K562 (cell line): ENCODE measurements around the gene ZCCHC14. TPM values are rescaled to one million over a fixed set of nuclear protein-coding genes. Genes with fewer than 3 reads are reported as not detected.
A peak's percentile ranks its signal among the peaks of the same experiment; 100 is the strongest.

Experiments used
- ATF3 ChIP-seq, 2 experiments: fragments of 450-650 bp in 1 of 2; sonication (generic) in 1 of 2; formaldehyde crosslinking in 1 of 2; IDR thresholded peaks in 1 of 2; conservative IDR thresholded peaks in 1 of 2; 2 replicates each; pipeline versions ENCODE4 v1.6.1 to v1.8.1; 2016 to 2023; ENCODE audit warnings: mild to moderate bottlenecking in 2 of 2, moderate library complexity in 2 of 2, inconsistent platforms in 1 of 2, missing genetic modification reagents in 1 of 2
- ATF7 ChIP-seq: fragments of 450-650 bp; IDR thresholded peaks from 2 replicates; pipeline ENCODE4 v1.7.1; 2014; ENCODE audit warnings: mild to moderate bottlenecking, moderate library complexity
- E2F4 ChIP-seq: sonication (generic); formaldehyde crosslinking; IDR thresholded peaks from 2 replicates; pipeline ENCODE4 v1.8.0; 2022; ENCODE audit warnings: mild to moderate bottlenecking, low read depth, missing genetic modification reagents
- IFI16 ChIP-seq: fragments of 250-450 bp; sonication (Bioruptor Pico); IDR thresholded peaks from 2 replicates; pipeline ENCODE4 v2.1.2; 2022; ENCODE audit warnings: mild to moderate bottlenecking, inconsistent platforms
- KAT7 ChIP-seq: sonication (generic); formaldehyde crosslinking; IDR thresholded peaks from 2 replicates; pipeline ENCODE4 v1.8.0; 2022; ENCODE audit warnings: missing genetic modification reagents, mild to moderate bottlenecking, borderline replicate concordance
- PHF21A ChIP-seq: fragments of 450-650 bp; IDR thresholded peaks from 2 replicates; pipeline ENCODE4 v1.6.1; 2017; ENCODE audit warnings: low read depth, borderline replicate concordance
- SAFB ChIP-seq: fragments of 200-400 bp; formaldehyde crosslinking; IDR thresholded peaks from 2 replicates; pipeline ENCODE4 v1.6.1; 2017; ENCODE audit warnings: low read depth, low read length, borderline replicate concordance
- STAT5A ChIP-seq: IDR thresholded peaks from 2 replicates; pipeline ENCODE4 v1.6.1; 2012; ENCODE audit warnings: low read length, inconsistent platforms, borderline replicate concordance
- ZBTB1 ChIP-seq: sonication (generic); formaldehyde crosslinking; IDR thresholded peaks from 2 replicates; pipeline ENCODE4 v1.8.1; 2023; ENCODE audit warnings: missing genetic modification reagents, low read depth, mild to moderate bottlenecking, borderline replicate concordance
- ZNF347 ChIP-seq: fragments of 450-650 bp; formaldehyde crosslinking; IDR thresholded peaks from 2 replicates; pipeline ENCODE4 v1.4.0; 2020; ENCODE audit warnings: low read depth, mild to moderate bottlenecking, moderate library complexity
- ZNF445 ChIP-seq: fragments of 250-450 bp; sonication (Bioruptor Pico); IDR thresholded peaks from 2 replicates; pipeline ENCODE4 v1.4.0; 2020; ENCODE audit warnings: low read depth, mild to moderate bottlenecking, moderate library complexity
- ZNF785 ChIP-seq: fragments of 250-450 bp; sonication (Bioruptor Pico); IDR thresholded peaks from 2 replicates; pipeline ENCODE4 v1.4.0; 2020; ENCODE audit warnings: mild to moderate bottlenecking
- polyA plus RNA-seq, 8 experiments: library from polyadenylated mRNA; depleted of rRNA in 4 of 8; stranded (reverse) in 5 of 8; unstranded in 3 of 8; fragments of >200 nt; fragmentation: Nextera tagmentation in 2 of 8; fragmentation: Illumina TruSeq in 1 of 8; extraction: Ambion mirVana in 2 of 8; extraction: Trizol in 1 of 8; gene quantifications; 2 replicates each; pipeline versions ENCODE4 v1.2.1 to v1.2.3, GENCODE V29; 2011 to 2014; ENCODE audit warnings: inconsistent platforms in 1 of 8, missing spikeins in 1 of 8
- total RNA-seq, 7 experiments: library from RNA; depleted of rRNA in 6 of 7; stranded (reverse); fragments of >200 nt in 6 of 7; fragmentation: Illumina TruSeq in 2 of 7; extraction: Trizol in 2 of 7; gene quantifications; 2 replicates each; pipeline versions ENCODE4 v1.2.1 to v1.2.3, GENCODE V29; 2011 to 2021; ENCODE audit warnings: low replicate concordance in 1 of 7
- TF ChIP-seq, protein P1 (sequence below): fragments of 250-450 bp; sonication (Bioruptor Pico); IDR thresholded peaks from 2 replicates; pipeline ENCODE4 v1.4.0; 2020; ENCODE audit warnings: borderline replicate concordance
- TF ChIP-seq, protein P2 (sequence below): fragments of 250-450 bp; sonication (Bioruptor Pico); IDR thresholded peaks from 2 replicates; pipeline ENCODE4 v1.4.0; 2020; ENCODE audit warnings: mild to moderate bottlenecking, moderate library complexity
- TF ChIP-seq, protein P3 (sequence below): fragments of 250-450 bp; sonication (Bioruptor Pico); IDR thresholded peaks from 2 replicates; pipeline ENCODE4 v1.8.0; 2022; ENCODE audit warnings: moderate library complexity, mild to moderate bottlenecking, inconsistent platforms

ZCCHC14 gene
- total and polyA plus RNA-seq, 9 of the 15 experiments (the other 6 are each of a cell fraction or from before 2014, with no cell fraction given) = 1.5 to 12.4 (median 2.9) TPM

- TF ChIP-seq E2F4 (CRISPR knock-in tag) (no peak), STAT5A (no peak), ZNF445 (CRISPR knock-in tag) (no peak), ZBTB1 (CRISPR knock-in tag) (peak; percentile 88; the same call in 1 of the 2 replicates), ATF7 (no peak), ZNF785 (CRISPR knock-in tag) (no peak), ATF3 (IDR thresholded peaks at IDR 0.05) (peak; percentile 31; the same call in 1 of the 2 replicates), ATF3 (CRISPR knock-in tag; conservative IDR thresholded peaks at IDR 0.05) (no peak), KAT7 (peak; percentile 98), ZNF347 (CRISPR knock-in tag) (no peak), IFI16 (CRISPR knock-in tag) (no peak), PHF21A (no peak), SAFB (peak; percentile 93)
- TF ChIP-seq, protein P1, sequence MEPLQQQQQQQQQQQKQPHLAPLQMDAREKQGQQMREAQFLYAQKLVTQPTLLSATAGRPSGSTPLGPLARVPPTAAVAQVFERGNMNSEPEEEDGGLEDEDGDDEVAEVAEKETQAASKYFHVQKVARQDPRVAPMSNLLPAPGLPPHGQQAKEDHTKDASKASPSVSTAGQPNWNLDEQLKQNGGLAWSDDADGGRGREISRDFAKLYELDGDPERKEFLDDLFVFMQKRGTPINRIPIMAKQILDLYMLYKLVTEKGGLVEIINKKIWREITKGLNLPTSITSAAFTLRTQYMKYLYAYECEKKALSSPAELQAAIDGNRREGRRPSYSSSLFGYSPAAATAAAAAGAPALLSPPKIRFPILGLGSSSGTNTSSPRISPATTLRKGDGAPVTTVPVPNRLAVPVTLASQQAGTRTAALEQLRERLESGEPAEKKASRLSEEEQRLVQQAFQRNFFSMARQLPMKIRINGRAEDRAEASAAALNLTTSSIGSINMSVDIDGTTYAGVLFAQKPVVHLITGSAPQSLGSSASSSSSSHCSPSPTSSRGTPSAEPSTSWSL (CRISPR knock-in tag) = no peak; the same call in 1 of the 2 replicates
- TF ChIP-seq, protein P2, sequence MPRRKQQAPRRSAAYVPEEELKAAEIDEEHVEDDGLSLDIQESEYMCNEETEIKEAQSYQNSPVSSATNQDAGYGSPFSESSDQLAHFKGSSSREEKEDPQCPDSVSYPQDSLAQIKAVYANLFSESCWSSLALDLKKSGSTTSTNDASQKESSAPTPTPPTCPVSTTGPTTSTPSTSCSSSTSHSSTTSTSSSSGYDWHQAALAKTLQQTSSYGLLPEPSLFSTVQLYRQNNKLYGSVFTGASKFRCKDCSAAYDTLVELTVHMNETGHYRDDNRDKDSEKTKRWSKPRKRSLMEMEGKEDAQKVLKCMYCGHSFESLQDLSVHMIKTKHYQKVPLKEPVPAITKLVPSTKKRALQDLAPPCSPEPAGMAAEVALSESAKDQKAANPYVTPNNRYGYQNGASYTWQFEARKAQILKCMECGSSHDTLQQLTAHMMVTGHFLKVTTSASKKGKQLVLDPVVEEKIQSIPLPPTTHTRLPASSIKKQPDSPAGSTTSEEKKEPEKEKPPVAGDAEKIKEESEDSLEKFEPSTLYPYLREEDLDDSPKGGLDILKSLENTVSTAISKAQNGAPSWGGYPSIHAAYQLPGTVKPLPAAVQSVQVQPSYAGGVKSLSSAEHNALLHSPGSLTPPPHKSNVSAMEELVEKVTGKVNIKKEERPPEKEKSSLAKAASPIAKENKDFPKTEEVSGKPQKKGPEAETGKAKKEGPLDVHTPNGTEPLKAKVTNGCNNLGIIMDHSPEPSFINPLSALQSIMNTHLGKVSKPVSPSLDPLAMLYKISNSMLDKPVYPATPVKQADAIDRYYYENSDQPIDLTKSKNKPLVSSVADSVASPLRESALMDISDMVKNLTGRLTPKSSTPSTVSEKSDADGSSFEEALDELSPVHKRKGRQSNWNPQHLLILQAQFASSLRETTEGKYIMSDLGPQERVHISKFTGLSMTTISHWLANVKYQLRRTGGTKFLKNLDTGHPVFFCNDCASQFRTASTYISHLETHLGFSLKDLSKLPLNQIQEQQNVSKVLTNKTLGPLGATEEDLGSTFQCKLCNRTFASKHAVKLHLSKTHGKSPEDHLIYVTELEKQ = no peak
- TF ChIP-seq, protein P3, sequence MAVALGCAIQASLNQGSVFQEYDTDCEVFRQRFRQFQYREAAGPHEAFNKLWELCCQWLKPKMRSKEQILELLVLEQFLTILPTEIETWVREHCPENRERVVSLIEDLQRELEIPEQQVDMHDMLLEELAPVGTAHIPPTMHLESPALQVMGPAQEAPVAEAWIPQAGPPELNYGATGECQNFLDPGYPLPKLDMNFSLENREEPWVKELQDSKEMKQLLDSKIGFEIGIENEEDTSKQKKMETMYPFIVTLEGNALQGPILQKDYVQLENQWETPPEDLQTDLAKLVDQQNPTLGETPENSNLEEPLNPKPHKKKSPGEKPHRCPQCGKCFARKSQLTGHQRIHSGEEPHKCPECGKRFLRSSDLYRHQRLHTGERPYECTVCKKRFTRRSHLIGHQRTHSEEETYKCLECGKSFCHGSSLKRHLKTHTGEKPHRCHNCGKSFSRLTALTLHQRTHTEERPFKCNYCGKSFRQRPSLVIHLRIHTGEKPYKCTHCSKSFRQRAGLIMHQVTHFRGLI (CRISPR knock-in tag) = no peak
Measured at GRCh38 chr16:87391324-87391949, 101.4 kb downstream of the ZCCHC14 start (continued).
